Measurements from ENCODE around the gene FNDC3A.
A peak's percentile ranks its signal among the peaks of the same experiment; 100 is the strongest.
"Not testable (repeated sequence)": the region's sequence is repeated elsewhere in the genome, so short reads cannot be mapped to it uniquely, and the experiment has no call there.

FNDC3A gene

DNA sequence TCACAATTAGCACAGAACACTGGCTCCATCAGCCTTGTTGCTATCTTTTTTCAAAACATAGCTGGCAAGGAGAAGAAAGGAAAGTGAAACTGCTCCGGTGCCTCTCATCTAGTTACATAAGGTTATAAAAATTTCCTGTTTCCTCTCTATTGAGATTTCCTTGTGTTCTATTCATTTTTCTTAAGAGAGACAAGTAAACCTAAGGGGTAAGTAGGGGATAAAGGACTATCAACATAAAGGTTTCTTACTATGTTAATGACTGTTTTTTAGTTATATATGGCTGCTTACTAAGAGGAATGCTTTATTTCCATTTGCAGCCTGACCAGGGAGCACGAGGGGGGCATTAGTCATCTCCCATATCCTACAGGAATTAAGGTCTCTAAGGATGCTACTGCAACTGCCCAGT, 171.2 kb downstream of the FNDC3A start:
- TF ChIP-seq CTCF (IDR thresholded peaks at IDR 0.05; ENCODE audit: control extremely low read depth, extremely low read depth, low read depth, missing control alignments), result no peak
- CTCF ChIA-PET, result no interaction called here
- no peak for DNase-seq (ENCODE audit: extremely low spot score)
- POLR2A ChIA-PET, result no interaction called here

GRCh38 chr13:49148405-49148804, 172.7 kb downstream of the FNDC3A start:
- no peak for DNase-seq (ENCODE audit: extremely low spot score)
- ChIA-PET CTCF (no interaction called here), POLR2A (interaction anchor here (0.7 kb wide), 1 partner anchor 8 kb away, joined by 4 read pairs; no protein-coding TSS in a partner anchor)
- no peak for TF ChIP-seq CTCF (IDR thresholded peaks at IDR 0.05; ENCODE audit: control extremely low read depth, extremely low read depth, low read depth, missing control alignments)

GRCh38 chr13:49157955-49158584, 182.4 kb downstream of the FNDC3A start:
- POLR2A ChIA-PET; DNase-seq (ENCODE audit: extremely low spot score): not testable (repeated sequence)
- CTCF ChIA-PET, result interaction anchor here (1.9 kb wide), 1 partner anchor 12 kb away, joined by 4 read pairs; no protein-coding TSS in a partner anchor

- CTCF ChIA-PET; DNase-seq (ENCODE audit: extremely low spot score); POLR2A ChIA-PET: not testable (repeated sequence)
These were observed 187.4 kb downstream of the FNDC3A start for GRCh38 chr13:49163162-49163561.

GRCh38 chr13:49164712-49165111, 189.0 kb downstream of the FNDC3A start:
- TF ChIP-seq CTCF (IDR thresholded peaks at IDR 0.05; ENCODE audit: control extremely low read depth, extremely low read depth, low read depth, missing control alignments), result no peak
- DNase-seq (ENCODE audit: extremely low spot score), result no peak
- ChIA-PET CTCF (interaction anchor here (1.4 kb wide), 1 partner anchor 16 kb away, joined by 3 read pairs; no protein-coding TSS in a partner anchor), POLR2A (no interaction called here)

- POLR2A ChIA-PET, result no interaction called here
- CTCF ChIA-PET, result interaction anchor here (1.4 kb wide), 1 partner anchor 14 kb away, joined by 3 read pairs; no protein-coding TSS in a partner anchor
- peak; percentile 5 for DNase-seq (ENCODE audit: extremely low spot score)
- TF ChIP-seq CTCF (IDR thresholded peaks at IDR 0.05; ENCODE audit: control extremely low read depth, extremely low read depth, low read depth, missing control alignments), result no peak
These were observed 190.4 kb downstream of the FNDC3A start for GRCh38 chr13:49165798-49166752.

- ChIA-PET POLR2A (no interaction called here), CTCF (interaction anchor here (1.8 kb wide), 1 partner anchor 18 kb away, joined by 4 read pairs; no protein-coding TSS in a partner anchor)
- DNase-seq (ENCODE audit: extremely low spot score), result no peak
- no peak for TF ChIP-seq CTCF (IDR thresholded peaks at IDR 0.05; ENCODE audit: control extremely low read depth, extremely low read depth, low read depth, missing control alignments)
These were observed 195.6 kb downstream of the FNDC3A start for GRCh38 chr13:49171359-49171758.

Measured in GM10248 (cell line).